ENCODE measurements around the gene CD96. TPM values are rescaled to one million over a fixed set of nuclear protein-coding genes. Genes with fewer than 3 reads are reported as not detected.
A peak's percentile ranks its signal among the peaks of the same experiment; 100 is the strongest.

Gene CD96
- total and polyA plus RNA-seq, 2 donors (not counting 3 experiments of a cell fraction or from before 2014, with no cell fraction given): not detected

DNA sequence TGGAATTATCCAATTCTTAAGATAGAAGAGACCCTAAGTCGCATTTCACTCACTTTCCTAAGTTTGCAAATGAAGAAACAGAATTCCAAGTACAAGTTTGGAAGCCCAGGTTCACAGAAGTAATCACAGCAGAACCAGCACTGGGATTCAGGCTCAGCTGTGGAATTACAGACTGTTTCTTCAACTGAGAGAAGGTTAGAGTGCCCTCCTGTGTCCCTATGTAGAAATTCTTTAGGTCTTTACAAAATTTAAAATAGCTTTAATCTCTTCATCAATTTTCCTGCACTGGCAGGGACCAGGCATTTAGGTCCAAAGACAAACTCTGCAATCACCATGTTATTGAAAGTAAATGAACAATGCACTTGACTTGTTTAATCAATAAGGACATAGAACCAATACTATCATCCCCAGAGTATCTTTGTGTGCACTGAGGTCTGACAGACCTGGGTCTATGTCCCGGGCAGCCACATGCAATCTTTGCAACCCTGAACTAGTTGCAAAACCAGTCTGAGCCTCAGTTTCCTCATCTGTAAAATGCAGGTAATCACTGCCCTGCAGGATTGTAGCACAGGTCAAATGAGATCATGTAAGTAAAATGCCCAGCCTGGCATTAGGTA is 149.4 kb downstream of the CD96 start:
- CTCF ChIA-PET: interaction anchor here (0.6 to 2.7 kb wide), 21 partner anchors 8 to 611 kb away, joined by 3 to 30 read pairs (median 5); partner anchors contain the start of gene ABHD10
- H4K20me1 ChIP-seq (replicated peaks; ENCODE audit: control insufficient read depth, extremely low read depth, insufficient read depth, low read length): no peaks in the 10 kb centered on the region
- H2AFZ ChIP-seq (ENCODE audit: low read depth, low read length): no peak overlapping the region
- no peak overlapping the region for H3K4me3 ChIP-seq (replicated peaks in 1 of 3; ENCODE audit: insufficient read depth in 1 of 3, low read depth in 1 of 3, low read length in 3 of 3)
- no peaks in the 10 kb centered on the region for H3K36me3 ChIP-seq (ENCODE audit: control insufficient read depth in 2 of 2, extremely low read depth in 1 of 2, insufficient read depth in 2 of 2, low read length in 2 of 2)
- no peaks in the 10 kb centered on the region for H3K79me2 ChIP-seq (ENCODE audit: control insufficient read depth, insufficient read depth, low read length)
- no peak overlapping the region for H3K9ac ChIP-seq (replicated peaks; ENCODE audit: extremely low read depth, insufficient read depth, low read length)
- BruUV-seq (replicated peaks): no TSS peak
- TF ChIP-seq JUN (IDR thresholded peaks at IDR 0.05; ENCODE audit: borderline replicate concordance, insufficient read depth, insufficient read length, low read depth) (no peak), GATA2 (IDR thresholded peaks at IDR 0.05; ENCODE audit: insufficient read depth, insufficient read length, low read depth, low read length) (no peak)
- TF ChIP-seq, protein P1, sequence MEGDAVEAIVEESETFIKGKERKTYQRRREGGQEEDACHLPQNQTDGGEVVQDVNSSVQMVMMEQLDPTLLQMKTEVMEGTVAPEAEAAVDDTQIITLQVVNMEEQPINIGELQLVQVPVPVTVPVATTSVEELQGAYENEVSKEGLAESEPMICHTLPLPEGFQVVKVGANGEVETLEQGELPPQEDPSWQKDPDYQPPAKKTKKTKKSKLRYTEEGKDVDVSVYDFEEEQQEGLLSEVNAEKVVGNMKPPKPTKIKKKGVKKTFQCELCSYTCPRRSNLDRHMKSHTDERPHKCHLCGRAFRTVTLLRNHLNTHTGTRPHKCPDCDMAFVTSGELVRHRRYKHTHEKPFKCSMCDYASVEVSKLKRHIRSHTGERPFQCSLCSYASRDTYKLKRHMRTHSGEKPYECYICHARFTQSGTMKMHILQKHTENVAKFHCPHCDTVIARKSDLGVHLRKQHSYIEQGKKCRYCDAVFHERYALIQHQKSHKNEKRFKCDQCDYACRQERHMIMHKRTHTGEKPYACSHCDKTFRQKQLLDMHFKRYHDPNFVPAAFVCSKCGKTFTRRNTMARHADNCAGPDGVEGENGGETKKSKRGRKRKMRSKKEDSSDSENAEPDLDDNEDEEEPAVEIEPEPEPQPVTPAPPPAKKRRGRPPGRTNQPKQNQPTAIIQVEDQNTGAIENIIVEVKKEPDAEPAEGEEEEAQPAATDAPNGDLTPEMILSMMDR (IDR thresholded peaks at IDR 0.05; ENCODE audit: extremely low read depth in 1 of 2, insufficient read depth in 1 of 2, low read depth in 1 of 2, low read length in 2 of 2): peak; percentile 17 to 40
- no peak overlapping the region for H3K4me2 ChIP-seq (ENCODE audit: insufficient read depth, low read length)
- FAIRE-seq: peak; percentile 73
- dilution Hi-C loops (cut with MboI; ENCODE audit: extremely low pct_ligation_motif_present, low sequenced_read_pairs) (no loop called here), intact Hi-C loops (cut with micrococcal nuclease) (loop anchor here (1.0 kb wide), 1 partner anchor 22 kb away; no protein-coding TSS in a partner anchor)
- no peak overlapping the region for H3K27ac ChIP-seq (ENCODE audit: insufficient read depth, low read depth, low read length)
- no peaks in the 10 kb centered on the region for H3K9me1 ChIP-seq (replicated peaks; ENCODE audit: control insufficient read depth, extremely low read depth, insufficient read depth, low read length)
- H3K9me3 ChIP-seq (replicated peaks; ENCODE audit: control insufficient read depth, insufficient read depth, low read length): no peaks in the 10 kb centered on the region
- POLR2A ChIA-PET: no interaction called here
- H3K4me1 ChIP-seq (ENCODE audit: control insufficient read depth, extremely low read depth, insufficient read depth, low read length): peaks cover 12% of the 10 kb centered on the region
- H3K27me3 ChIP-seq (ENCODE audit: control insufficient read depth in 2 of 2, insufficient read depth in 2 of 2, low read length in 2 of 2): no peaks in the 10 kb centered on the region
- peak; percentile 53 for DNase-seq (ENCODE audit: low read depth, low spot score)

Data from endothelial cell of umbilical vein (primary cell).